GM19035 (cell line): ENCODE measurements around the gene UST.

Experiments used
- ATAC-seq: cut with Tn5 transposase; IDR thresholded peaks from one replicate; pipeline ENCODE4 v1.9.1; 2021; ENCODE audit not compliant: unreplicated experiment

The UST gene, protein sequence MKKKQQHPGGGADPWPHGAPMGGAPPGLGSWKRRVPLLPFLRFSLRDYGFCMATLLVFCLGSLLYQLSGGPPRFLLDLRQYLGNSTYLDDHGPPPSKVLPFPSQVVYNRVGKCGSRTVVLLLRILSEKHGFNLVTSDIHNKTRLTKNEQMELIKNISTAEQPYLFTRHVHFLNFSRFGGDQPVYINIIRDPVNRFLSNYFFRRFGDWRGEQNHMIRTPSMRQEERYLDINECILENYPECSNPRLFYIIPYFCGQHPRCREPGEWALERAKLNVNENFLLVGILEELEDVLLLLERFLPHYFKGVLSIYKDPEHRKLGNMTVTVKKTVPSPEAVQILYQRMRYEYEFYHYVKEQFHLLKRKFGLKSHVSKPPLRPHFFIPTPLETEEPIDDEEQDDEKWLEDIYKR

DNA sequence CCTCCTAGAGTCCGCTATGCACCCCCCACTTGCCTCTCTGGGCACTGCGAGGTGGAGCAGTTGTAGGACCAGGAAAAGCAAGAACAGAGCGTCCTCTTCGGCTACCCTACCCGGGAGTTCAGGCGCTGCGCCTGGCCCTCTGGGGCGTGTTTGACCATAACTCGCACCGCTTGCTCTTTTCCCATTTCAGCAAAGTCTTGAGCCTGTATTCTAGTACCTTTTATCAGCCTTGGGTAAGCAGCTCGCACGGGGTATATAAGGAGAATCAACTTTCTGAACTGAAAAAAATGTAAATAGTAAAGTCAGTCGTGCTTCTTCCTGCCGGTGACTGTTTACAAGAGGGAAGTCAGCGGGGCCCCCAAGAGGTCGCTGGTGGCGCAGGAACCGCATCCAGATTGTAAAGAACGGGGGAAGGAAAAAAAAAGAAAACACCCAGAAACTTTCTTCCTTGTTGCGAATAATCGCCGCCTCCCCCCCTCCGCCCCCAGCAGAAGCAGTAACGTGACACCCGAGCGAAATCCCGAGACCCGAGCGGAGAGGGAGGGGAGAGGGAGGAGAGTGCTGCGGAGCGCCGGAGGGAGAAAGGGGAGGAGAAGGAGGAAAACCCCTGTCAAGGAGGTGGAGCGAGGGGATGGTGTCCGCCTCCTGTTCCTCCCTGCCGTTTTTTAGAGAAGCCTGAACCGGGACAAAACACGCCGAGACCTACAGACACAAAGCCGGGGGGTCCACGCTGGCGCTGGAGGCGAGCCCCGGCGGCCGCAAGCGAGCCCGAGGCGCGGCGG lies at the start of gene UST:
TSS of gene UST (plus strand) at position 668 of the 782 bp plus-strand sequence. CDS start 401 bp downstream, outside the sequence.
- ATAC-seq: peak; percentile 45

DNA sequence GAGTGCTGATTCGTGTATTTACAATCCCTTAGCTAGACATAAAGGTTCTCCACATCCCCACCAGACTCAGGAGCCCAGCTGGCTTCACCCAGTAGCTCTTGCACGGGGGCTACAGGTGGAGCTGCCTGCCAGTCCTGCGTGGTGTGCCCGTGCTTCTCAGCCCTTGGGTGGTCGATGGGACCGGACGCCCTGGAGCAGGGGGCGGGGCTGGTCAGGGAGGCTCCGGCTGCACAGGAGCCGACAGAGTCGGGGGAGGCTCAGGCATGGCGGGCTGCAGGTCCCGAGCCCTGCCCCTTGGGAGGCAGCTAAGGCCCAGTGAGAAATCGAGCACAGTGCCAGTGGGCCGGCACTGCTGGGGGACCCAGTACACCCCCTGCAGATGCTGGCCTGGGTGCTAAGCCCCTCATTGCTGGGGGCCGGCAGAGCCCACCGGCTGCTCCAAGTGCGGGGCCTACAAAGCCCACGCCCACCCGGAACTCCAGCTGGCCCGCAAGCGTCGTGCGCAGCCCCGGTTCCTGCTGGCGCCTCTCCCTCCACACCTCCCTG lies 48.9 kb upstream of the UST start:
- no peak for ATAC-seq

DNA sequence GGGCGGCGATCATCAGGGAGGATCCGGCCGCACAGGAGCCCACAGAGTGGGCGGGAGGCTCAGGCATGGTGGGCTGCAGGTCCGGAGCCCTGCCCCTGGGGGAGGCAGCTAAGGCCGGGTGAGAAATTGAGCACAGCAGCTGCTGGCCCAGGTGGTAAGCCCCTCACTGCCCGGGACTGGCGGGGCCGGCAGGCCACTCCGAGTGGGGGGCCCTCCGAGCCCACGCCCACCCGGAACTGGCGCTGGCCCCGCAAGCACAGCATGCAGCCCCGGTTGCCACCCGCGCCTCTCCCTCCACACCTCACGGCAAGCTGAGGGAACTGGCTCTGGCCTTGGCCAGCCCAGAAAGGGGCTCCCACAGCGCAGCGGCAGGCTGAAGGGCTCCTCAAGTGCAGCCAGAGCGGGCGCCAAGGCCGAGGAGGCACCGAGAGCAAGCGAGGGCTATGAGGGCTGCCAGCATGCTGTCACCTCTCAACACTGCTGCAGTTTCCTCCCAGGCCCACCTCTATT lies 48.1 kb upstream of the UST start:
- no peak for ATAC-seq

DNA sequence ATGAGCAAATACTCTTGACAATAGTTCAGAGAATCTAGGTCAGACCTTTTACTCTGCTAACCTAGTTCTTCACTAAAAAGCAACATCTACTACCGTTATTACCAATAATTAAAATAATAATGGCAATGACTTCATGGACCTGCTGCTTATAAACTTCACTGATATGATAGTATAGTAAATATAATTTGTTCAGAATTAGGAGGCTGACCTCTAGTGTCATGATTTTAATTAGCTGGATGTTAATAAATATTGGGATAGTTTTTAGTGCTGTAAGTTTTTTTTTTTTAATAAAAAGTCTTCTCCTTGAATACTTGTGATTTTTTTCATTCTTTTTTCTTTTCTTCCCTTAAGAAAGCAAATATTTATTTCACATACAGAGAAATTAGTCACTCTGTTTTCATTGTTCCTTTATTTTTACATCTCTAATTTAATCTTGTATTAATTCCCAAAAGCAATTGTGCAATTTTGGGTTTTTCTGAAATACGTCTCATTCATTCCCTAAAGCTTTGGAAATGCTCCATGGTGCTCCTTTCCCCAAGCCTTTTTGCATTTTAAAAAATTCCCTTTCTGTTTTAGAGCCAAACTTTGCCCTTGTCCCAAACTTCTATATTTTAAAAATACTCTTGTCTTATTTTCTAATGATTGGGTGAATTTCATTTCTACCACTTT lies 46.6 kb upstream of the UST start:
- ATAC-seq: no peak

DNA sequence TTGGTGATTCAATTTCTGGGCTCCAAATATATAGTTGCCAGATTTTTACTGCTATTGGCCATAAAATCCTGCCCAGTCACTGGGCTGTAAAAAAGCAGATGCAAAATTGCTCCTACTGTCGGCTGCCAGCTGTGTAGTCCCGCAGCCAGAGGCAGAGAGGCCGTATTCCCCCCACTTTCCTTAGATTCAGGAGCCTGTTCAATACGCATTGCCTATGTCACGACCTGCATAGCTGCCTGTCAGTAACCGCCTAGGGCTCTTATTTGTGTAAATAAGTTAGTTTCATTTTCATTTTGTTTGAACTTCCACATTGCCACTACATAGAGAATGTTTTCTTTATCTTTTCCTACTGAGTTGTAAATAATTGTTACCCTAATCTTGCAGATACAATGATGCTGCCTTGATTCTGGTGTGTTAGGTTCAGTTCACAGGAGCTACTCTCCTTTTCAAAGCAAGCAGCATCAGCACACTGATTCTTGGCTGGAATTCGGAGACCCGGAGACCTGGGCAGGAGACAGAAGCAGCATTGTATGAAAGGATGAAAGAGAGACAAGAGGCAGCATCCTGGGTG lies 46.0 kb upstream of the UST start:
- ATAC-seq: peak; percentile 80

DNA sequence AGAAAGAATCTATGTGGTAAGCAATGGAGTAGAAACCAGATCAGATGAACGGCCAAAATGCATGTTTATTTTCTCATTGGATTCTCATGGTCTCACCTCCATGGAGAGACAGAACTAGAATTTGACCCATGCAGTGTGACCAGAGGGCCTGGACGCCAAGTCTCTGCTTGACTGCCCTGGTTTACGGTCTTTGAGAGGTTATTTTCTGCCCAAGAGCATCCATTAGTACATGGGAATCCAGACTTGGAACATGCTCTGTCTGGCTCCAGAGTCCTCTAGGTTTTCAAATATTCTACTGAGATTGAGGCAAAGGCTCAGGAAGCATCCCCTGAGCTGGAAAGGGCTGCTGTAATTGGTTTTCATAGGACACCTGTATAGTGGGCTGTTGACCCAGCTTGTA lies 45.5 kb upstream of the UST start:
- ATAC-seq: no peak

DNA sequence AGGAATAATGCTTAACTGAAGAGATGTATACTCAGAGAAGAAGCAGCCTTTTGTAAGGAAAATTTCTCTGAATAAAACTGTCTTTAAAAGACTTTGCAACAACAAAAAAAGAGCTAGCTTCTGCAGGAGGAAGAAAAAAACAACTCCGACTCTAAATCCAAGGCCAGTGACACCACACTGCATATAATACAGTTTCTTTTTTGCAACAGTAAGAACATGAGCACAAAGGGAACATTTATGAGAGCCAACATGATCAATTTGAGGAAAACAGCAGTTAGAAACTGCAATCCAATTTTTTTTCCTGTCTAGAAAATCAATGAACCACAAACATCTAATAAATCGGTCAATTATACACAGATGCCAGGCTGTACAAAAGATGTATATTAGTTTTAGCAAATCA lies 42.9 kb upstream of the UST start:
- ATAC-seq: no peak

DNA sequence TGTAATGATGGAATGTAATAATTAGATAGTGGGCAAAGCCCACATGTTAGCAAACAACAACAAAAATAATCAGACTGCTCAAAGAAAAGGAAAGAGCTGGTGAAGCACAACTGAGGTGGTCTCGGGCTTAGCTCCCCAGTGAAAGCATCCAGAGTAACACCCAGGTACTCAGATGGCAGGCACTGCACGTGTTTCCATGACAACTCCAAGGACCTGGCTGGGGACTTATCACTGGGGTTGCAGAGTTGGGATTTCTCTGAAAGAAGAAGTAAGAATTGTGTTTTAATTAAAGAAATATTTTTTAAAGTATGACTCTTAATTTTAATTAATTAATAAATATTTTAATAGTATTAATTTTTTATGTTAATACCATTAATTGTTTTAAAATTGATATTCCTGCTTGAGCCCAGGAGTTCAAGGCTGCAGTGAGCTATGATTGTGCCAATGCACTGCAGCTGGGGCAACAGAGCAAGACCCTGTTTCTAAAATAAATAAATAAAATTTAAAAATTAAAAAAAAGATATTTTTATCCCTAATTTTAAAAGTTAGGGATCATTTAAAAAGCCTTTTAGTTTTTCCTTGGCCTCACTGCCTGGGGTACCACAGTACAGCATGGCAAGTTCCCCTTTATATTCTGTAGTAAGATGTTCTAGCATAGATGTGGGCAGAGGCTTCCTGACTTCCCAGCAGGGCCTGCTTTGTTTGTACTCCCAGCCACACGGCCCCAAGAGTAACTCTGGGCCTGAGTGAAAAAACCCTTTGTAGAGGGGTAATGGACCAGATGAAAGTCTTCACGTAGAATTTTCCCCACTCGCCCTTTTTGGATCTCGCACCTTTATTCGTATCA lies 42.2 kb upstream of the UST start:
- no peak for ATAC-seq

DNA sequence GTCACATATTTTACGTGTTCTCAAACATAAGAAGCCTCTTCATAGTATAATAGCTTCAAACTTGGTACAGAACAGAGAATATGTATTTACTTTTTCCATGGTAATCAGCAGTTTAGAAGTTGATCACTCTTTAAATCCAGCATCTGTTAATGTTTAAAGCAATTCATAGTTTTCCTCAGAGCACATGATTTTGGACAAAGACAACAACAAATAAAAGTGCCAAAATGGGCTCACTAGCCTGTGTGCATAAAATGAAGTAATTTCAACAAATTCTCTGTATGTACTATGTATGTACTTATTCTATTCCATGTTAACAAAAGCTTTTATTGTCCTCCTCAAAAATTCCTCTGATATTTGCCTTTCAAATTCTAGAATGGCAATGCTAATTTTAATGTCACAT lies 38.1 kb upstream of the UST start:
- no peak for ATAC-seq

DNA sequence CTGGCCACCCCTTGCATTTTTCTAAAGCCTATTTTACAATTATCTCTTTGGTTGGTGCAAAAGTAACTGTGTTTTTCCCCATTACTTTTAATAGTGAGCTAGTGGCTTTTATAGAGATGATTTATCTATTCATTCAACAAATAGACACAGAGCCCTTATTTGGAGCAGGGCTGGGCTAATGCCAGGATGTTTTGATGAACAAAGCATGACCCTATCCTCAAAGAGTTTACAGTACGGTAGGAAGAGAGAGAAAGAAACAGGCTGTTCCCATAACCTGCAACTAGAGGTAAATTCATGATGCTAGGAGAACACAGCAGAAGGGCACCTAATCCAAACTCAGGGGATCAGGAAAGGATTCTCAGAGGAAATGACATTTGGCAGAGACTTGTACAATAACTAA lies 37.3 kb upstream of the UST start:
- no peak for ATAC-seq

DNA sequence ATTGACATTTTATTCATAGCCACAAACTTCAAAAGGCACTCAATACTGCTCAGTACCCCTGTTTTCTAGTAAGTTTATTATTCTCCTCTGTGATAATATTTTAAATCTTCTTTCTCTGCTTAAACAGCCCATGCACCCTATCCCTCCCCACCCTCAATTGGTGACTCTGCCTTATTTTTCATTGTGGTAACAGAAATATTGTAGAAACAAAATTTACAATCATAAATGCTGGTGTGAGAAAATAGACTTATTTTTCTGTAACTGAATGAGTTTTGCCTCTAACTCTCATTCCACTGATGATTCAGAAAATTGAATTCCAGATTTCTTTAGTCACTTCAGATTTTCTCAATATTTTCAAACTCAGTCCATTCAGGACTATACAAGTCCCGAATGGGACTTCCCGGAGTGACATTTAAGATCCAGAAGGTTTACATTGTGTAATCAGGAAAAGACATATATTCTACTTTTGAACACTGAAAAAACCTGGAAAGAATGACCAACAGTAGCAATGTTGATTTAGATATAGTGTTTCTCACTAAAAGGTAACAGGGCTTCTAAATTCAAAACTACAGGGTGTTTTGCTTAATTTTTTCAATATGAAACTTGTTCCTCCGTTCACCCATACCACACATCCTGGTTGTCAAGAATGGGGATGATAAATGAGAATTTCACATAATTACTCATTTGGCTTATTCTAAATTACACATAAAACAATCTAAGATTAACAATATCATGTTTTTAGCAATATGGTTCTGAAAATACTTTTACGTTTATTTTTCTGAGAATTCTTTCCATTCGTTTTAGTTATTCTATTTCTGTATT lies 34.8 kb upstream of the UST start:
- no peak for ATAC-seq

DNA sequence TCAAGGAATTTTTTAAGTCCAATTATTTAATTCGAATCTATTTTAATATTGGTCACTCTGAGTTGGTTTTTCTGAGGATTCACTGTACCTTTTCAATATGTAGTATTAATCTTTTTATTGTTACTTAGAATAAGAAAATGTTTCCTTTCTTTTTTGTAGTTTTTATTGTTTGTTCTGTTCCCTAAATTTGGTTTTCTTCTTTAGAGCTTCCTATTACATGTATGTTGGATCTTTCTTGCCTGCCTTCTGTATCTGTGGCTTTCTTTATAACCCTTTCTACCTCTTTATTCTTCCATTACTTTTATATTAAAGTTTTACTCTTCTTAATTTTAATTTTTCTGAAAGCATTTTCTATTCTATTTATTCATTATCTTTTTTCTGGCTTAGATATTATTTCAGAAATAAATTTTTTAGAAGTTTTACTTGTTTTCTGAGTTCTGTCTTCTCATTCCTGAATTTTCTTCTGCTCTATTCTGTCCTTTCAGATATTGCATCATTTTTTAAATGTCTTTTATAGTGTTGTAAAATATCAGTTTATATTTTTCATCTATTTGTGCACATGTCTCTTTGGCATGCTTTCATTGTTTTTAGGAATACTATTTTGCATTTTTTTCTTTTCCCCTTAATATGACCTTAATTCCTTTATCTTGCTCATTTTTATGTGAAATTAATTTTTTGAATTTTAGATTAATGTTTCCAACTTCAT lies 33.6 kb upstream of the UST start:
- no peak for ATAC-seq

DNA sequence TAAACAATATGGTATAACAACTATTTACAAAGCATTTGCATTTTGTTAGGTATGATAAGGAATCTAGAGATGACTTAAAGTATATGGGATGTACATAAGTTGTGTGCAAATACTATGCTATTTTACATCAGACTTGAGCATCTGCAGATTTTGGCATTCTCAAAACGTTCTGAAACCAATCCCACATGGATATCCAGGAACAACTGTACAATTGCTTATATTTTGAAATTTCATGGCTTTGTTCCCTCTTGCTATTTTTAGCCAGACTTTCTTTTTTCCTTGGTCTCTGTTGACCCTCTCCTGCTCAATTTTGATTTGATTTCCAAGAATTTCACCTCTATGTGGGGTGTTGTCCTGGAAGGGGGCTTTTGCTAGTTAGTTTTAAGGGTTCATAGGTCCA lies 32.9 kb upstream of the UST start:
- ATAC-seq: no peak

DNA sequence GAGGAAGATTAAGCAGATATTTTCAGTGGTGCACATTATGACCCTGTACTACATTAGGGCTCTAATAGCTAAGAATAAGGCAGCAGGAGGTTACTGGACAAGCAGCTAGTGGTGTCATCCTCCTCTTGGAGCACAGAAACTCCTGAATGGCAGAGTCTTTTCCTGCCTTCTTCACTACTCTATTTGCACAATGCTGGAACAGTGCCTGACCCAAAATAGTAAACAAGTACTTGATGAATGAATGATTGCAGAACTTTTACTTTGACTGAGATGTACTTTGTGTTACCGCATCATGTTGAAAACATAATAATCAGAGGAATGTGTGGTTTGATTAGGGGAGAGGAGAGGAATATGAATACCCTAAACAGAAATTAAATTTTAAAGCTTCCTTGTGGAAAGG lies 30.0 kb upstream of the UST start:
- ATAC-seq: no peak

DNA sequence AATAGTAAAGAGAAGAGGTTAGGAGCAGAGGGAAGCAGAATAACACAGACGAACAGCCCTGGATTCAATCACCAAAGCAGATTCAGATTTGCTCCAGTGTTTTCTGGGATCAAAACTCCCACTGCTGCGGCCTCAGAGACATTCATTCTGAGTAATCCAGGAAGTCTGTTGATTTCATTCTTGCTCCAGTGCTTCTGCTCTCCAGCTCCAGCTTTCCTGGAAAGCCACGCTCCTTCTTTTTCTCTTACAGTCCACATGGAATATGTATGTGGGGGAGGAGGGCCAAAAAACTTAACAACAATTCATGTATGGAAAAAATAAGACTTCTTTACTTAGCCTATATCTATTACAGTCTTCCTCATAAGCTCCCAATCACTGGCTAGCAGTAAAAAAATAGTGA lies 26.4 kb upstream of the UST start:
- ATAC-seq: no peak

DNA sequence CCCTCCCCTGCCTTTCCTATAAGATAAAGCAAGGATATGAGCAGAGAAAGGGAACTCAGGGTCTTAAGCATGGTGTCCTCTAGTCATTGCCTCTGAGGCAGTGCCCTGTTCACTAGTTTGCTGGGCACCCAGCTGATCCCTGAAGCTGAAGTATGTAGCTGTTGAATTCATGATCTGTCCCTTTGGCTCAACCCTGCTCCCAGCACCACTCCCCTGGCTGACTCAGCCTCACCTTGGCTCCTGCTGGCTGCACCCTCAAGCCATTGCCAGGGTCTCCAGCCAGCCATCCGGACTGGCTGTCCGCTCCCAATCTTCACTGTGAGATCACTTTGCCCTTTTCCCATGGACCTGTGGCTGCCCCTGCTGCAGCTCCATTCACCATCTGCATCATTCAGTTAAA lies 25.9 kb upstream of the UST start:
- no peak for ATAC-seq

DNA sequence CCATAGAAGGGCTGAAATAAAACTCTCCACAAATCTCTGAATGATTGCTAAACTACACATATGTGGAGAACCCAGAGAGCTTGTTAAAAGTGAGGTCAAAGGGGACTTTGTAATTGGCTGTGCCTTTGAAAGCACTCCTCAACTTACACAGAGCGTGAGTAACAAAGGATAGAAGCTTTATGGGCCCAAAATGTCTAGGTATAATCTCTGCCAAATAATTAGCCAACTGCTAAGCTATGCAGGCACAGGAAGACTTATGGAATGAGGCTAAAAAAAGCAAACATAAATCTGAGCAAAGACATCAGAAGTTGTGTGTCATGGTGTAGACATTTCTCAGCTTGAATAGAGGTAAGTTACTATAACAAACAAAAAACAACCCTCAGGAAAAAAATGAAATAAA lies 23.3 kb upstream of the UST start:
- no peak for ATAC-seq

DNA sequence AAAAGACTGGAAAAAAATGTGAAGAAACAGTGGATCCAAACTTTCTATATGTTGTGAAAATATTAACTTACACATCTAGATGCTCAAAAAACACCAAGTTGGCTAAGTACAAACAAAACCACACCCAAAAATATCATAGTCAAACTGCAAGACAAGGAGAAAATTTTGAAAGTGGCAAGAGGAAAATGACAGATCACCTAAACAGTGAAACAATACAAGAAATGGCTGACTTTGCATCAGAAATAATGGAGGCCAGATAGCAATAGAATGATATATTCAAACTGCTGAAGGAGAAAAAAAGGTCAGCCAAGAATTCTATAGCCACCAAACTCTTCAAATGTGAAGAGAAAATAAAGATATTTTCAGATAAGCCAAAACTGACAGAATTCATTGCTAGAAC lies 22.4 kb upstream of the UST start:
- ATAC-seq: no peak

DNA sequence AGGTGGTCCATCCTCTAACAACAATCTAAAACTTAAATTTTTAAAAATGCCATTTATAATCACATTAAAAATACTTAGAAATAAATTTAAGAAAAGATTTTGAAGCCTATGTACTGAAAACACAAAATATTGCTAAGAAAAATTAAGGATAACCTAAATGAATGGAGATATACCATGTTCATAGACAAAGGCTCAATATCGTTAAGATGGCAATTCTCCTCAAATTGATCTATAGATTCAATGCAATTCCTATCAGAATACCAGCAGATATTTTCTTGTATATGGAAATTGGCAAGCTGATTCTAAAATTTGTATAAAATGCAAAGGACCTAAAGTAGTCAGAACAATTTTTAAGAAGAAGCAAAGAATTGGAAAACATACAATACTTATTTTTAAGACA lies 19.7 kb upstream of the UST start:
- ATAC-seq: no peak
